Activated effector memory CD4-positive, alpha-beta T cell treated with anti-CD3 and anti-CD28 coated beads, Interleukin-2, amount 50 U/mL, for 16 hours (primary cell): ENCODE measurements around the gene NPLOC4.

Experiments
- DNase-seq: peaks from one replicate; pipeline ENCODE4 v3.0.0-alpha.2; 2020

The NPLOC4 gene

GRCh38 chr17:81544281-81544974 is 92.5 kb downstream of the NPLOC4 start:
- DNase-seq = no peak

GRCh38 chr17:81543756-81544155 is 93.2 kb downstream of the NPLOC4 start:
- no peak for DNase-seq

DNA sequence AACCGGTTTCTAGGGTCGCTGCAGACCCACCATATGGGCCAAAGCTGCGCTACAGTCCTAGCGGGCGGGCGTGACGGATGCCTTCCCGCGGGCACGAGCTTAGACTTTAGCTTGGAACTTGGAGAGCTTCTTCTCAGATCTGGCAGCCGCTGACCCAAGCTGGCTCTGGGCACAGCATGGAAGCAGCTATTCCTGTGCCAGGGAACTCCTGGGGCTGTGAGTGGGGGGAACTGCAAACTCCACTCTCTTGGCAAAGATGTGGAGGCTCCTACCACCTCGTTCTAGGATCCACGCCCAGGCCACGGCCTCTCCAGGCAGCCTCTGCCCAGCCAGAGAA is 93.6 kb downstream of the NPLOC4 start:
- DNase-seq = no peak

DNA sequence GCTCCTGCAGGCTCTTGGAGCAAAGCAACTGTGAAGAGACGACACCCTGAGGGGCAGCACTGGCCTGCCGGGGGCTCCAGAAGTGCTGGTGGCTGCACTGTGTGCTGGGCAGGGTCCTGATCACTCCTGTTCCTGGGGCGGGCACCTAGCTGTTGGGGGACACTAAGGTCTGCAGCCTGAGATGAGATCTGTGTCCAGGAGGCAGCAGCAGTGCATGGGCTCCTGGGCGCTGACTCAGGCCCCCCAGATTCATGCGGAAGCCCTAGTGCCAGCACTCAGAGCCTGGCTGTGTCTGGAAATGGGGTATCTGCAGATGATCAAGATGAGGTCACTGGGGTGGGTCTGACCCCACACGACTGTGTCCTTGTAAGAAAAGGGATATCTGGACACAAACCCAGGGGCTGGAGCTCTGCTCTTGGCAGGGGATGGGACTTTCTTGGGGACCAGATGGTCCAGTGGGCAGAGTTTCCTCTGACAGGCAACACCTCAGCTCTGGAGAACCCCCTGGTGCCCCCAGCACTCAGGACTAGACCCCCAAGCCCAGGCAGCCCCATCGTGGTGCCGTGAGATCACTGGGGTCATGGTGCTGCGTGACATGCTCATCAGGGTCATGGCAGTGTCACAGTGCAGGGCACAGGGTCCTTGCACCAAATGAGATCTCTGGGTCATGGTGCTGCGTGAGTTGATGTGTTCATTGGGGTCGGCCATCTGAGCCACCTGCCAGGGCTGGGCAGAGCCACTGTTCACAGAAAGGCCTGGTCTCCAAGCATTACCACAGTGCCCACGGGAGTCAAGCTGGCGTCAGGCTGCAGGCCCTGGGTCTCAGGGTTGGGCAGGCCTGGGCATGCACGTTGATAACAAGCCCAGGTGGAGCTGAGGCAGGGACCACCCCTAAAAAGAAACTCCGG is 94.2 kb downstream of the NPLOC4 start:
- DNase-seq = no peak

- no peak for DNase-seq
Observed at GRCh38 chr17:81541123-81541522, 95.8 kb downstream of the NPLOC4 start.

DNA sequence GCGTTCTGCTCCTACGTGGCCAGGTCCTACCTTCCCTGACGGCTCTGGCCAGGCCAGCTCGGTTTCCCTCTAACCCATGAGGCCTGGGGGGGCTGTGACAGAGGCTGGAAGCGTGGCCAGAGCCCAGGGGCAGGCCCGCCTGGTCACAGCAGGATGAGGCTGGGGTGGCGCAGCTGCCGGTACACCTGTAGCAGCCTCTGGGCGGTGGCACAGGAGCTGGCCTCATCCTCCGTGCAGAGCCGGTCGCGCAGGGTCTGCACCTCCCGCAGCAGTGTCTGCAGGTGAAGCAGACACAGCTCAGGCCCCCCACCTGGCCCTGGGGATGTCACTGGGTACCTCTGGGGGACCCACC is 96.3 kb downstream of the NPLOC4 start:
- DNase-seq = no peak

- DNase-seq = no peak
Observed at GRCh38 chr17:81539961-81540675, 96.8 kb downstream of the NPLOC4 start.

GRCh38 chr17:81539571-81539900 is 97.4 kb downstream of the NPLOC4 start:
- DNase-seq = no peak

GRCh38 chr17:81538651-81539570 is 98.0 kb downstream of the NPLOC4 start:
- DNase-seq = no peak

DNA sequence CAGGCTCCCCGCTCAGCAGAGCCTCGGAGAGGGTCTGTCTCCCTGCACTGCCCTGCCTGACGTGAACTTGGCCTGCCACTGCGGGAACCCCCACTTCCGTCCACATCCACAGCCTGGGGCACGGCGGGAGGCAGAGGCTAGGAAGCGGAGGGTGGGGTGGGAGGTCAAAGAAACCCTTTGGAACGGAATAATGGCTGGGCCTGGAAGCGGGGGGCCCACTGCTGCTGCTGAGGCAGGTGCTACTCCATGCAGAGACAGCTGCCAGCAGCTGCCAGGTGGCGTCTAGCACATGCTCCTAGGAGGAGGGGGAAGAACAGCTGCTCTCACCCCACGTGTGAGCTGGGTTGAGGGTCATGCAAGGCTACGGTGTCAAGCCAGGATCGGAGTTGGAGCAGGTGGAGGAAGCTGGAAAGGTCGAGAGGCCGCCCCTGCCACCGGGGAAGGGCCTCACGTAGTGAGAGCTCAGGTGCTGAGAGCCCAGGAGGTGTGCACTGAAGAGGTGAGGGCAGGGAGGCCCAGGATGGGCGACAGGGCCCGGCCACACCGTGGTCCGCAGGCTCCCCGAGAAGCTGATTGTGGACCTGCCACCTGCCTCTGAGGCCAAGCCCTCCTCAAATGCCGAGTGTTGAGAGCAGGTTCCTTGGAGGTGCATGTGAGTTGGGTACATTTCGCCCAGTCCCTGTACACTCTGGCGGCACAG is 98.9 kb downstream of the NPLOC4 start:
- DNase-seq = no peak

GRCh38 chr17:81537343-81537855 is 99.5 kb downstream of the NPLOC4 start:
- peak; percentile 78 for DNase-seq

- no peak for DNase-seq
Observed at GRCh38 chr17:81536299-81537290, 100.3 kb downstream of the NPLOC4 start.

DNA sequence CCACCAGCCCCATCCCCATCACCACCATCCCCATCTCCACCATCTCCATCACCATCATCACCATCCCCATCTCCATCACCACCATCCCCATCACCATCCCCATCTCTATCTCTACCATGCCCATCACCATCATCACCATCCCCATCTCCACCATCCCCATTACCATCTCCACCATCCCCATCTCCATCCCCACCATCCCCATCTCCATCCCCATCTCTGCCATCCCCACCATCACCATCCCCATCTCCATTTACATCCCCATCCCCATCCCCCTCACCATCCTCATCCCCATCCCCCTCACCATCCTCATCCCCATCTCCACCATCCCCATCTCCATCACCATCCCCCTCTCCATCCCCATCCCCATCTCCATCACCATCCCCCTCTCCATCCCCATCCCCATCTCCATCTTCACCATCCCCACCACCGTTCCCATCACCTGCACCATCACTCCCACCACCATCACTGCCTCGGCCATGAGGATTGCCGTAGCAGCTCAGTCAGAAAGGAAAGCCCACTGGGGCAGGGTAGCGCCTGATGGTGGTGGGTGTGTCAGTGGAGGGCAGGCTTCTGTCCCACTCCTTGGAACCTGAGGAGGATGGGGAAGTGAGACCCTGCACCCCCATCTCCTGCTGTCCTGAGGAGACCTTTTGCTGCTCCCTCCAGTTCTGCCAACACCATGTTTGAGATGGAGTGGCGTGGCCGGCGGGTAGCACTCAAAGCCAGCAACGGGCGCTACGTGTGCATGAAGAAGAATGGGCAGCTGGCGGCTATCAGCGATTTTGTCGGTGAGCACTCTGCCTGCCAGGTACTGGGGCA is 101.2 kb downstream of the NPLOC4 start:
- DNase-seq = no peak

DNA sequence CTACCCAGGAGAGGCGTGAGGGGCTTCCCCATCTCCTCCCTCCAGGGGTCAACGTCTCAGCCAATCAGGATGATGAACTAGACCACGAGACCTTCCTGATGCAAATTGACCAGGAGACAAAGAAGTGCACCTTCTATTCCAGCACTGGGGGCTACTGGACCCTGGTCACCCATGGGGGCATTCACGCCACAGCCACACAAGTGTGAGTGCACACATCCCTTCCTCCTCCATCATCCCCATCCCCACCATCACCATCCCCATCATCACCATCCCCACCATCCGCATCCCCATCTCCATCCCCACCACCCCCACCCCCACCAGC is 101.9 kb downstream of the NPLOC4 start:
- no peak for DNase-seq

GRCh38 chr17:81534157-81535006 is 102.5 kb downstream of the NPLOC4 start:
- DNase-seq = no peak

GRCh38 chr17:81533339-81534141 is 103.4 kb downstream of the NPLOC4 start:
- DNase-seq = no peak

DNA sequence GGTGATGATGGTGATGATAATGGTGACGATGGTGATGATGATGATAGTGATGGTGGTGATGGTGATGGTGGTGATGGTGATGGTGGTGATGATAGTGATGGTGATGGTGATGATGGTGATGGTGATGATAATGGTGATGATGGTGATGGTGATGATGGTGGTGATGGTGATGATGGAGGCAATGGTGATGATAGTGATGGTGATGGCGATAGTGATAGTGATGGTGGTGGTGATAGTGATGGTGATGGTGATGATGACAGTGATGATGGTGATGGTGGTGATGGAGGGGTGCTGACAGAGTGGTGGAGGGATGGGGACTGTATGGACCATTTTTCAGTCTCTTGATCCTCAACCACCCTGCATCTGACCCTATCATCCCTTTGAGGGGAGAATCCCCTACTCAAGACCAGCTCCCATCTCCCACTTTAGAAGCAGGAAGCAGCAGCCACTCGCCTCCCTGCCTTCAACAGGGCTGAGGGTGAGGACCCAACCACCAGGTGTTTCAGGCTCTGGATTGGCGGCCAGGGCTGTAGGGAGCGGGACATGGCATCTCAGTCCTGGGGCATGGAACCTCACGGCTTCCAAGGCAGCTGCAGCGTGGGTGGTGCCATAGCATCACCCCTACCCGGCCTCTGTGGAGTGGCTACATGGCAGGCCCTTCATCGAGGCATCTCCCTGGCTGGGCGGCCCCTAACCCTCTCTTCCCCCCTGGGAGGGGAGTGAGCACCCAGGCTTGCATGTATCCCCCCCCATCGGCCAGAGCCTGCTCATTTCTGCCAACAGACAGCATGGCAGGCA is 104.2 kb downstream of the NPLOC4 start:
- DNase-seq = no peak
